GM19099 (cell line): Measurements from ENCODE around the gene GNG12.

Source experiments
- POLR2A ChIP-seq: IDR thresholded peaks from 3 replicates; pipeline ENCODE4 v1.6.1; 2011; ENCODE audit warnings: low read depth; ENCODE audit not compliant: insufficient read length; ENCODE audit errors: extremely low read depth

The GNG12 gene

DNA sequence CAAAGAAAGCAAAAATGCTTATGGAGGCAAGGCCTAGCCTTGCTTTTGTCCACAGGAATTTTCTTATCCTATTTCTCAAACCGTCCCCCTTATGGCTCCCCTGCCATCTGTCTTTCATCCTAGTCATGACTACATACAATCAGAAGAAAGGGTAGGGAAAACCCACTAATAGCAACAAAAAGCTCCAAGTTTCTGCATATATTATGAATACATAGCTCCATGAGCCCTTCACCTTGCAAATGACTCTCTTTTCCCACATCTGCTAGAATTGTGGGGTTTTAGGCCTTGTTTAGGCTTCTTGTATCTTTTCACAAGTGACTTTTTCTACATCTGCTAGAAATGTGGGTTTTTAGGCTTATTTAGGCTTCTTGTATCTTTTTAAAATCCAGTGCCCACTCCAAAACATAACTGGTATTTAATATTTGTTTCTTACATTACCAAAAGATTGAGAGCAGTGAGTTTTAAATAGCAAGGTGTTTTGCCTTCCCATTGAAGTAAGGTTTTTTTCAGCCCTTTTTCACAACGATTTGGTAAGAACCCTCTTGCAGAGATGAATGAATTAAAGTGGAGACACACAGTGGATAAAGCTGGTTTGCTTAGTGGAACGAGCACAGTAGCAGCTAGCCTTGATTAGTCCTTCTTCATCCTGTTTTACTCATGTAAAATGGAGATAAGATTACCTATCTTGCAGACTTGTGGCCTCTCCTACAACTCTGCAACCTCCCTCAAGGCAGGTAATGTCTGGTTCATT, 143.8 kb downstream of the GNG12 start:
- no peak for TF ChIP-seq POLR2A

DNA sequence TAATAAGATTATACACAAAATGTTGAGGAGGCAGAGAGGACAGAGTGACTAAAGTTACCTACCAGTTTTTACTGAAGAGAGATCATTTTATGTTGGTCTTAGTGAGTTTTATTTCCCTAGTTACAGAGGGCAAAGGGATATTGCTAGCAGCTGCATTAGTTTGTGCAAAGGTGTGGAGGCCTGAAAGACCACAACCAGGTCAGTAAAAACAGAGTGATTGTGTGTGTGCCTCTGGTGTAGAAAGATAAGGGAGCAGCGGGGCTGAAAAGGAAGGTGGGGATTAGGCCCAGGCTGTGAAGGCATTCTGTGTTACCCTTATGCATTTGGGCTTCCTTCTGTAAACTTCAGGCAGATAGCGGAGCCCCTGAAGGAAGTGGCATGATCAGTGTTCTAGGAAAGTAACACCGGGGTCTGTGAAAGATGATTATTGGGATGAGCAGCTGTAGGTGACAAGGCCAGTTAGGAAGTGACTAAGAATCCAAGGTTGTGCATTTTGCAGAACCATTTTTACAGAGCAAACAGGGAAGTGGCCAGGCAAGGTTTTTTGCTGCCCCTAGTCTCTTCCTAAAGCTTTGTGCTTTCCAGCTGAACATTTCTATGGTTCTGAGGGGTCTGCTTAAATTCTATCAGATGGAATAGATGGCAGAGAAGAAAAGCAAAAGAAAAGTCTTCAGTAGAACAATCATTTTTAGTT, 144.6 kb downstream of the GNG12 start:
- no peak for TF ChIP-seq POLR2A

DNA sequence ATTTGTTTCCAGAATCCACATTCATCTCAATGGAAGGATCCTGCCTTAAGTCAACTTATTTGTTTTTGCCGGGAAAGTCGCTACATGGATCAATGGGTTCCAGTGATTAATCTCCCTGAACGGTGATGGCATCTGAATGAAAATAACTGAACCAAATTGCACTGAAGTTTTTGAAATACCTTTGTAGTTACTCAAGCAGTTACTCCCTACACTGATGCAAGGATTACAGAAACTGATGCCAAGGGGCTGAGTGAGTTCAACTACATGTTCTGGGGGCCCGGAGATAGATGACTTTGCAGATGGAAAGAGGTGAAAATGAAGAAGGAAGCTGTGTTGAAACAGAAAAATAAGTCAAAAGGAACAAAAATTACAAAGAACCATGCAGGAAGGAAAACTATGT, 145.6 kb downstream of the GNG12 start:
- no peak for TF ChIP-seq POLR2A

DNA sequence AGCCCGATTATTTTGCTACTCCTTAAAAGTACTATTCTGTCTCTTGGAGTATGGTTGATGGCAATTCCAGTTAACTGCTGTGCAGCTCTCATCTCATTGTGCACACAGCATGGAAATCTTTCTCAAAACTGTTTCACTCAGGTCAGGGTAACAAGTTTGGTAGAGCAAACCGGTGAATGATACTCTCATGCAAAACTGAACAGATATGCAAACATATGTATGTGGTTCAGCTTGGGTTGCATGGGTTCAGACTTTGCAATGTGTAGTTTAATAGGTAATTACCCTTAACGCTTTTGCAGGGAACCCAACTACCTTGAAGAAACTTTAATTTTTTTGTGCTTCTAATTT, 146.1 kb downstream of the GNG12 start:
- TF ChIP-seq POLR2A, result peak; percentile 50

DNA sequence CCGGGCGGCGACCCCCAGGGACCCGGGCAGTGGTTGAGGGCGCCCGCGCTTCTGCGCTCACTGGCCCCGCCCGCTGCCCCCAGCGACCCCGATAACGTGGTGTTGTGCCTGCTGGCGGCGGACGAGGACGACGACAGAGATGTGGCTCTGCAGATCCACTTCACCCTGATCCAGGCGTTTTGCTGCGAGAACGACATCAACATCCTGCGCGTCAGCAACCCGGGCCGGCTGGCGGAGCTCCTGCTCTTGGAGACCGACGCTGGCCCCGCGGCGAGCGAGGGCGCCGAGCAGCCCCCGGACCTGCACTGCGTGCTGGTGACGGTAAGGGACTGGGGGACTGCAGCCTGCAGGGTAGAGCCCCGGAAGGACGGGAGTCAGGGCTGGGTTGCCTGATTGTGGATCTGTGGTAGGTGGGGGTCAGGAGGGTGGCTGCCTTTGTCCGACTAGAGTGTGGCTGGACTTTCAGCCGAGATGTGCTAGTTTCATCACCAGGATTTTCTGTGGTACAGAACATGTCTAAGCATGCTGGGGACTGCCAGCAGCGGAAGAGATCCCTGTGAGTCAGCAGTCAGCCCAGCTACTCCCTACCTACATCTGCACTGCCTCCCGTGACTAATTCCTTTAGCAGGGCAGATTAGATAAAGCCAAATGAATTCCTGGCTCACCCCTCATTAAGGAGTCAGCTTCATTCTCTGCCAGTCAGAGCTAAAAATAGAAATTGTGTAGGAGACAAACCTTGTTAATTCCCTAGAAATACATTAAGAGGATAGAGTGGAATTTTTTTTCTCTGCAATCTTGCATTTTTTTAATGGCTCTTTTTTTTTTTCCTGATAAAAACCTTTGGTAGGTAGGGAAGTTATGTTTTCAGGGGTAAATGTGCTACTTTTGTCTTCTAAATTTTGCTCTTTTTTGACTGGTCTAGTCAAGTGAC, 146.7 kb downstream of the GNG12 start:
- peak; percentile 25 for TF ChIP-seq POLR2A

DNA sequence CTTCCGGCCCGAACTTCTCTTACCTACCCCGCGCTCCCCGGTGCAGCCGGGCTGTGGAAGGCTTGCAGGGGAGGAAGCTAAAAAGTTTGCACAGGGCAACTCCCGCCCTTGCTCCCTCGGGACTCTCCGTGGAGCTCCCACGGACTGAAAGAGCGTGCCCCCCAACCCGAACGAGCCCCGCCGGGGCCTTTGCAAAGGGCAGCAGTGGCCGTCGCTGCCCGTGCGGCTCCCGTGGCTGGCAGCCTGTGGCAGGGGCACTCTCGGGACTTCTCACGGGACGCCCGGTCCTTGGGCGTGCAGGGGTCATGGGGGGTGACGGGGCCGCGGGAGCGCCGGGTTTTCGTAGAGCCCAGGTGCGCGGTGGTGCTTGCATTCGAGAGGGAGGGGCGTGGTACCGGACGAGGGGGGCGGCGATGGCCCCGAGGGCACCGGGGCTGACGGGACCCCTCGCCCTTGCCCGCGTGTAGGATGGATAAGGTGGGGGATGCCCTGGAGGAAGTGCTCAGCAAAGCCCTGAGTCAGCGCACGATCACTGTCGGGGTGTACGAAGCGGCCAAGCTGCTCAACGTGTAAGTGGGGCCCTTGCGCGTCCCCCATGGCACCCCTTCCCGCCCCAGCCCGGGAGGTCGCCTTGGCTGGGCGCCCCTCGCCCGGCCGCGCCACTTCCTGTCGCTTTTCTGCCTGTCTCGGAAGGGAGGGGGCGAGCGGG, 147.6 kb downstream of the GNG12 start:
- no peak for TF ChIP-seq POLR2A

DNA sequence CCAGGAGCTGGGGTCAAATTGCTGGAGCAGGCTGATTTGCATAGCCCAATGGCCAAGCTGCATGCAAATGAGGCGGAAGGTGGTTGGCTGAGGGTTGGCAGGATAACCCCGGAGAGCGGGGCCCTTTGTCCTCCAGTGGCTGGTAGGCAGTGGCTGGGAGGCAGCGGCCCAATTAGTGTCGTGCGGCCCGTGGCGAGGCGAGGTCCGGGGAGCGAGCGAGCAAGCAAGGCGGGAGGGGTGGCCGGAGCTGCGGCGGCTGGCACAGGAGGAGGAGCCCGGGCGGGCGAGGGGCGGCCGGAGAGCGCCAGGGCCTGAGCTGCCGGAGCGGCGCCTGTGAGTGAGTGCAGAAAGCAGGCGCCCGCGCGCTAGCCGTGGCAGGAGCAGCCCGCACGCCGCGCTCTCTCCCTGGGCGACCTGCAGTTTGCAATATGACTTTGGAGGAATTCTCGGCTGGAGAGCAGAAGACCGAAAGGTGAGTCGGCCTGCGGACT, 148.2 kb downstream of the GNG12 start, which contains the start of gene GADD45A:
TSS of gene GADD45A (plus strand) at position 135 of the 491 bp plus-strand sequence. CDS start at position 429, 294 bp downstream.
- TF ChIP-seq POLR2A, result peak; percentile 100

DNA sequence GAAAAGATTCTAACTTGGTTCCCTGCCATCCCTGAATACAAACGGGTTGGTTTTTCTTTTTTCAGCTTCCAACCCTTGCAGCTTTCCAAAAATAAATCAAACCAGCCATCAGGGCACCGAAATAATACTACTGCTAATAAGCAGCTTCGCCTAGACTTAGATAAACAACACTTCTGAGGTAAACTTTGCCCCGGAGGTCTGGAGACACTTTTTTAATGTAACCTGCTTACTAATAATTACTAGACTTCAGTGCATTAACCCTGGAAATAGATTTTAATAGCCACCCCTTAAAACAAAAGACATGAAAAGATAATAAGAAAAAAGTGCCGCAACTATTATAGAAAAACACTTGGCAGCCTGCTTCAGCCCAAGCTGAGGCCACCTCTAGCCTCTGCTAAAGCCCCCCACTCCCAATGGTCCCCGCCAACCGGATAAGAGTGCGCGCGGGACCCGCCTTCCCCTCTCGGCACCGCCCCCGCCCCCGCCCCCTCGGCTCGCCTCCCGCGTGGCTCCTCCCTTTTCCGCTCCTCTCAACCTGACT, 148.7 kb downstream of the GNG12 start:
- TF ChIP-seq POLR2A, result no peak

DNA sequence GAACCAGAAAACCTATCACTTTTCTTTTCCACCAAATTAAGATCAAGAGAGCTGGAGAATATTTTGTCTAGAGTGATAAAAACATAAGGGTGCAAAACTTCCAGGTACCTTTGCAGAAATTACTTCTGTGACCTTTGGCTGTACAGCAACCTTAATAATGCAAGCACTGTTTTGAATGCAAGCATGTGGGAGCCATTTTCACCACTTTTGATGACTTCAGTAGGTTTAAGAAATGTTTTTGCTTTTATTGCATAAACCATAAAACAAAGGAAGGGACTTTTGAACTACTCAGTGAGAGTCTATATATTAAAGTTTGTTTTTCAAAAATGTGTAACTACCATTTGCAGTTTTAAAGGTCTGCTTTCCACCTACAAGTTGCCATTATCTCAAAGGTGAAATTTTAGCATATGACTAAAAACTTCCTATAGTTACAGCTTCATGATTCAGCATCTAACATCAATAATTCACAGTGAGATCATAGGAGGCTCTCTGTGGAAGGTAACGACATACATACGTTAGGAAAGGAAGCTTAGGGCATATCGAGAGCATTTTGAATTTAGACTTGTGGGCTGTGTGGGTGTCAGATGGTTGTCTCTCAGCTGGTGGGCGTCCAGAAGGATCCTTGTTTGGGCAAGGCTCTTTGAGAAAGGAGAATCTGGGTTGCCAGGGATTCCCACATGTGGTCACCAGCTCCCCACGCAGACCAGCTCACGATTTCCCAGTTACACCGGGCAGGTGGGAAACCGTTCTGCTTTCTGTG, 149.3 kb downstream of the GNG12 start:
- TF ChIP-seq POLR2A, result no peak

DNA sequence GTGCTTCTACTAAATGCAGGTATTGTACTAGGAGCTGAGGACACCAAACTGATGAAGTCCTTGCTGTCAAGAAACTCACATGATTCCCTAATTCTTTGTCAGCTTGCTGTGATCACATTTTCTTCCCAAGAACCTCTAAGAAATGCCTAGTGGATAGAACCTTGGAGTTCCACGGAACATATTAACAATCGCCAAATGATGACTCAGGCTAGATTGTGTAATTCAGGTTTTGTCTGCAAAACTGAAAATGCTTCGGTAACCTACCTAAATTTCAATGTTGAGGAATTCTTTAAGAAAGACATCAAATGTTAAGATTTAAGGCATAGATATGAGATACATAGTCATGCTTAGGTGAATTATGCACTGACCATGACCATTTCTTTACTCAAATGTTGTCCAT, 150.0 kb downstream of the GNG12 start:
- no peak for TF ChIP-seq POLR2A

DNA sequence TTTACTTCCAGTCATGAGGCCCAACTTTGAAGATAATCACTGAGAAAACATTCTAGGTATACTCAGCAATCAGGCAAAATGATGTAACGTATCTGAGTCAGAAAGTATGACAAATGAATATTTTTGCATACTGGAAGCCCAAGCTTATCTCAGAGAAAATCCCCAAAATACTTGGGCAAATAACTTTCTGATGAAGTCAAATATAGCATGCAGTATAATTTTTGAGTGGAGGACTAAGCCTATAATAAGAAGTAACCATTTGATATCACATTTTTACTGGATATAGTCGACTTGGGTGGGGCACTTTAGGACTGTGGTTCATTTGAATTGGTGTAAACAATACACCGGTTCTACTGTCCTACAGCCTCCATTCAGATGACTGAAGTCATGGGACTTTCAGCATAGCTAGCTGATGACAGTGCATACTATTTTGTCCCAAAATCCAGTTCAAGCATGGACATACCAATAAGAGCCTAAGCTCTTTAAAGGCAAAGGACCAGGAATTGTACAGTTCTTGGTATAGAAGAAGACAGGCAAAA, 150.5 kb downstream of the GNG12 start:
- TF ChIP-seq POLR2A, result no peak

DNA sequence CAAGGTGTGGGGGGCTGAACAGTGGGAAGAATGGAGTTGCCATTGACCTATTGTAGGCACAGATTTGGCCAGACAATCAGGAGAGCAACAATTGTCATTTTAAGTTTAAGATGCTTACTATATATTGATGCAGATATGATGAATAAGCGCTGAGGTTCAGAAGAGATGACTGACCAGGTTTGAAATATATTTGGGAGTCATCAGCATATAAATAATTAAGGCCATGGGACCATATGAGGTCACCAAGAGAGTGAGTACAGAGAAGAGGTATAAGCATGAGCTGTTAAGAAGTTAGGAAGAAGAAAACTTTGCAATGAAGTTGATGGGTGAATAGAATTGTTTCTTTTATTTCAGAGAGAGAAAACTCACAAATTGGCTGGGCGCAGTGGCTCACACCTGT, 152.8 kb downstream of the GNG12 start:
- TF ChIP-seq POLR2A, result no peak

DNA sequence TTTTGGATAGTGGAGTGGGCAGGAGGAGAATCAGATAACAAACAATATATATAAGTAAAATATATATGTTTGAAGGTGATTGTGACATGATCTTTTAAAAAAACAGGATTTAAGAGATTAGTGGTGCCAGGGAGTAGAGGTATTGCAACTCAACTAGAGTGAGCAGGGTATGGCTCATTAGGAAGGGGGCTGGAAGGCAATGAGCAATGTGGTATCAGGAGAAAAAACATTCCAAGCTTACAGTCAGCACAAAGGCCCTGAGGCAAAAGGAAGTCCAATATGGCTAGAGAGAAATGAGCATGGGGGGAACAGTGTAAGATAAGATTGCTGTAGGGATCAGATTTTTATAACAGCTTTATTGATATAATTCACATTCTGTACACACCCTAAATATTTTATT, 153.6 kb downstream of the GNG12 start:
- TF ChIP-seq POLR2A, result no peak
